ENCODE data around the gene XPO5. TPM values are rescaled to one million over a fixed set of nuclear protein-coding genes. Genes with fewer than 3 reads are reported as not detected.

XPO5 gene
- total and polyA plus RNA-seq, 7 experiments from 2014 or later: 9.3 to 107 (median 39.9) TPM

DNA sequence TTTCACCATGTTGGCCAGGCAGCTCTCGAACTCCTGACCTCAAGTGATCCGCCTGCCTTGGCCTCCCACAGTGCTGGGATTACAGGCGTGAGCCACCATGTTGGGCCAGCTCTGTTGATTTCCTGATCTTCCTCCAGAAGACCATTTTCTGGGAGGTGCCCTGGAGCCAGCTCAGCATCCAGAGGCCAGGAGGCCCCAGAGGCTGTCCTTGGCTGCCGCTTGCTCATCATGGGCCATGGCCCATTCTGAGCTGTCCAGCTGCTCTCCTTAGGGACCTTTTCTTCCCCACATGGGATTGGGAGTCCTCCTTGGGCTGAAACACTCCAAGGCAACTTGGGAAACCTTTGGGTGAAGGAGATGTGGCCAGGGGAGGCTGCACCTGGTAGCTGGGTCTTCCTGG lies 81.1 kb downstream of the XPO5 start:
- Mint-ChIP-seq H3K27me3 (no peaks in the 10 kb centered on the region), H3K4me3 (peak overlapping the region in 3 of 10 donors; percentile 53 to 63 (median 55)), H3K27ac (peak overlapping the region in 7 of 9 donors; percentile 71 to 88 (median 80)), H3K9me3 (no peaks in the 10 kb centered on the region), H3K4me1 (peaks cover 15 to 44% (median 31%) of the 10 kb centered on the region in 7 donors), H3K36me3 (peaks cover 0 to 13% (median 0%) of the 10 kb centered on the region in 5 donors)
- H3K36me3 ChIP-seq (ENCODE audit: control insufficient read depth in 2 of 3, insufficient read depth in 3 of 3, low read length in 3 of 3): peaks cover 0 to 44% (median 9%) of the 10 kb centered on the region in 3 experiments
- intact Hi-C loops (cut with micrococcal nuclease): loop anchor here in 1 of 2 donors (1.0 kb wide), 2 partner anchors 40 to 108 kb away; no protein-coding TSS in a partner anchor
- POLR2A ChIA-PET: interaction anchor here (0.6 to 1.6 kb wide), 7 partner anchors 13 to 749 kb away, joined by 3 to 8 read pairs (median 3); partner anchors contain the start of genes ABCC10, DLK2 and TBCC
- H3K27ac ChIP-seq (ENCODE audit: low read depth, low read length): peak overlapping the region; percentile 37
- H3K9me3 ChIP-seq (ENCODE audit: control insufficient read depth in 2 of 3, low read length in 3 of 3): no peaks in the 10 kb centered on the region
- DNase-seq (no peak), ATAC-seq (no peak)
- H3K4me1 ChIP-seq (ENCODE audit: control insufficient read depth in 2 of 2, insufficient read depth in 2 of 2, low read length in 2 of 2): peaks cover 12 to 15% of the 10 kb centered on the region in 2 donors
- H3K4me3 ChIP-seq (ENCODE audit: low read length): no peak overlapping the region
- no peaks in the 10 kb centered on the region for H3K27me3 ChIP-seq (ENCODE audit: control insufficient read depth in 2 of 2, insufficient read depth in 2 of 2, low read length in 2 of 2)
- CTCF ChIA-PET: interaction anchor here (0.8 to 1.7 kb wide), 6 partner anchors 8 to 232 kb away, joined by 3 to 8 read pairs (median 3); no protein-coding TSS in a partner anchor

DNA sequence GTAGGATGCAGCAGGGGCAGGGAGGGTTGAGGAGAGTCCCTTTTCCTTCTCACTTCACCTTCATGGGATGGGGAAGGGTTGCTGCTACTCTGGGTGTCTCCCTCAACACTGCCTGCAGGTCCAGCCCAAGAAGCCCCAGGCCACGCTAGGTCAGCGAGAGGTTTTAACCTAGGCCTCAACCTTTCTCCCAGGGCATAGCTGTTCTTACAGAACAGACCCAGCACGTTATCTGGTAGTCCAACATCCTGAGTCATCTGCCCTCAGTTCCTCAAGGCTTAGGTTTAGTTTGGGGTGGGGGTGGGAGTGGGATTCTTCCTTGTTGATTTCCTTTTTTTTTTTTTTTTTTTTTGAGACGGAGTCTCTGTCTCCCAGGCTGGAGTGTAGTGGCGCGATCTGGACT lies 81.5 kb downstream of the XPO5 start:
- peaks cover 12 to 15% of the 10 kb centered on the region in 2 donors for H3K4me1 ChIP-seq (ENCODE audit: control insufficient read depth in 2 of 2, insufficient read depth in 2 of 2, low read length in 2 of 2)
- no peak for ATAC-seq
- H3K4me3 ChIP-seq (ENCODE audit: low read length): no peak overlapping the region
- no peaks in the 10 kb centered on the region for H3K27me3 Mint-ChIP-seq
- DNase-seq: no peak
- H3K27ac ChIP-seq (ENCODE audit: low read depth, low read length): peak overlapping the region; percentile 3
- peaks cover 15 to 44% (median 31%) of the 10 kb centered on the region in 7 donors for H3K4me1 Mint-ChIP-seq
- intact Hi-C loops (cut with micrococcal nuclease): no loop called here
- no peaks in the 10 kb centered on the region for H3K9me3 ChIP-seq (ENCODE audit: control insufficient read depth in 2 of 3, low read length in 3 of 3)
- H3K27me3 ChIP-seq (ENCODE audit: control insufficient read depth in 2 of 2, insufficient read depth in 2 of 2, low read length in 2 of 2): no peaks in the 10 kb centered on the region
- POLR2A ChIA-PET: interaction anchor here (0.6 to 1.6 kb wide), 5 partner anchors 17 to 159 kb away, joined by 3 to 8 read pairs (median 3); partner anchors contain the start of genes ABCC10 and DLK2
- H3K36me3 ChIP-seq (ENCODE audit: control insufficient read depth in 2 of 3, insufficient read depth in 3 of 3, low read length in 3 of 3): peaks cover 0 to 39% (median 4%) of the 10 kb centered on the region in 3 experiments
- no peaks in the 10 kb centered on the region for H3K9me3 Mint-ChIP-seq
- peak overlapping the region in 6 of 9 donors; percentile 39 to 89 (median 58) for H3K27ac Mint-ChIP-seq
- peaks cover 0 to 9% (median 0%) of the 10 kb centered on the region in 5 donors for H3K36me3 Mint-ChIP-seq
- H3K4me3 Mint-ChIP-seq: peak overlapping the region in 5 of 10 donors; percentile 17 to 47 (median 22)
- CTCF ChIA-PET: interaction anchor here (1.2 to 1.7 kb wide), 4 partner anchors 13 to 232 kb away, joined by 3 to 8 read pairs (median 4); no protein-coding TSS in a partner anchor

- POLR2A ChIA-PET: interaction anchor here (0.8 to 1.5 kb wide), 2 partner anchors 17 to 66 kb away, joined by 3 read pairs; partner anchors contain the start of gene ABCC10
- H3K9me3 Mint-ChIP-seq: no peaks in the 10 kb centered on the region
- ATAC-seq: no peak
- CTCF ChIA-PET: interaction anchor here (1.2 to 1.7 kb wide), 2 partner anchors 14 to 29 kb away, joined by 3 to 4 read pairs; no protein-coding TSS in a partner anchor
- Histone ChIP-seq H3K9me3 (ENCODE audit: control insufficient read depth in 2 of 3, low read length in 3 of 3) (no peaks in the 10 kb centered on the region), H3K27me3 (ENCODE audit: control insufficient read depth in 2 of 2, insufficient read depth in 2 of 2, low read length in 2 of 2) (no peaks in the 10 kb centered on the region), H3K36me3 (ENCODE audit: control insufficient read depth in 2 of 3, insufficient read depth in 3 of 3, low read length in 3 of 3) (peaks cover 0 to 34% (median 0%) of the 10 kb centered on the region in 3 experiments), H3K4me3 (ENCODE audit: low read length) (no peak overlapping the region), H3K27ac (ENCODE audit: low read depth, low read length) (peak overlapping the region; percentile 3), H3K4me1 (ENCODE audit: control insufficient read depth in 2 of 2, insufficient read depth in 2 of 2, low read length in 2 of 2) (peaks cover 12 to 15% of the 10 kb centered on the region in 2 donors)
- peak overlapping the region in 7 of 9 donors; percentile 21 to 89 (median 45) for H3K27ac Mint-ChIP-seq
- peak overlapping the region in 5 of 10 donors; percentile 17 to 47 (median 22) for H3K4me3 Mint-ChIP-seq
- intact Hi-C loops (cut with micrococcal nuclease): no loop called here
- H3K27me3 Mint-ChIP-seq: no peaks in the 10 kb centered on the region
- no peak for DNase-seq
- peaks cover 15 to 46% (median 35%) of the 10 kb centered on the region in 7 donors for H3K4me1 Mint-ChIP-seq
- H3K36me3 Mint-ChIP-seq: peaks cover 0 to 9% (median 0%) of the 10 kb centered on the region in 5 donors
These were observed 82.0 kb downstream of the XPO5 start for GRCh38 chr6:43493833-43494232.

DNA sequence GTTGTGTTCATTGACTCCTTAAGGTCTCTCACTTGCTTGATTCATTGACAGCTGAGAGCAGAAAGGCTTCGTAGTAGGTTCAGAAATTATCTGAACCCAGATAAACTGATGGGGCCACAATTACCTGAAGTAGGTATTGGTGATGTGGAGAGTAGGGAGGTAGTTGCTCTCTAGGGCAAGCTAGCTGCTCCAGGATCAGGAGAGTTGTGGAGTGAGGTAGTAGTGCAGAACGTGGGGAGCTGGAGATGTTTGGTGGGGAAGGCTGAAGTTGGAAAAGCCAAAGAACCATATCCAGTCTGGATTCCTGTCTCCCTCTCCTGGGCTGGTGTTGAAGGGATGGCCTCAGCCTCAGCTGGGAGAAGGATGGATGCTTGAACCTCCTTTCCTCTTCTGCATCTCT lies 82.6 kb downstream of the XPO5 start:
- POLR2A ChIA-PET: interaction anchor here (1.5 kb wide), 1 partner anchor 18 kb away, joined by 3 read pairs; no protein-coding TSS in a partner anchor
- peaks cover 0 to 28% (median 0%) of the 10 kb centered on the region in 3 experiments for H3K36me3 ChIP-seq (ENCODE audit: control insufficient read depth in 2 of 3, insufficient read depth in 3 of 3, low read length in 3 of 3)
- Mint-ChIP-seq H3K4me1 (peaks cover 15 to 46% (median 35%) of the 10 kb centered on the region in 7 donors), H3K36me3 (peaks cover 0 to 8% (median 0%) of the 10 kb centered on the region in 5 donors), H3K27me3 (no peaks in the 10 kb centered on the region), H3K27ac (peak overlapping the region in 4 of 9 donors; percentile 39 to 89 (median 48)), H3K4me3 (peak overlapping the region in 1 of 10 donors; percentile 15), H3K9me3 (no peaks in the 10 kb centered on the region)
- H3K4me3 ChIP-seq (ENCODE audit: low read length): no peak overlapping the region
- DNase-seq: no peak
- no peaks in the 10 kb centered on the region for H3K27me3 ChIP-seq (ENCODE audit: control insufficient read depth in 2 of 2, insufficient read depth in 2 of 2, low read length in 2 of 2)
- CTCF ChIA-PET: interaction anchor here (0.6 to 1.7 kb wide), 4 partner anchors 13 to 233 kb away, joined by 3 read pairs; no protein-coding TSS in a partner anchor
- peaks cover 12 to 15% of the 10 kb centered on the region in 2 donors for H3K4me1 ChIP-seq (ENCODE audit: control insufficient read depth in 2 of 2, insufficient read depth in 2 of 2, low read length in 2 of 2)
- intact Hi-C loops (cut with micrococcal nuclease): no loop called here
- ATAC-seq: no peak
- no peak overlapping the region for H3K27ac ChIP-seq (ENCODE audit: low read depth, low read length)
- H3K9me3 ChIP-seq (ENCODE audit: control insufficient read depth in 2 of 3, low read length in 3 of 3): no peaks in the 10 kb centered on the region

- H3K4me3 Mint-ChIP-seq: no peak overlapping the region
- intact Hi-C loops (cut with micrococcal nuclease): no loop called here
- ChIA-PET POLR2A (interaction anchor here (0.6 kb wide), 1 partner anchor 198 kb away, joined by 4 read pairs; no protein-coding TSS in a partner anchor), CTCF (interaction anchor here (0.6 to 0.8 kb wide), 3 partner anchors 14 to 233 kb away, joined by 3 read pairs; no protein-coding TSS in a partner anchor)
- no peaks in the 10 kb centered on the region for H3K9me3 Mint-ChIP-seq
- peaks cover 0 to 8% (median 0%) of the 10 kb centered on the region in 5 donors for H3K36me3 Mint-ChIP-seq
- H3K27ac Mint-ChIP-seq: peak overlapping the region in 4 of 9 donors; percentile 11 to 89 (median 44)
- Histone ChIP-seq H3K27ac (ENCODE audit: low read depth, low read length) (no peak overlapping the region), H3K27me3 (ENCODE audit: control insufficient read depth in 2 of 2, insufficient read depth in 2 of 2, low read length in 2 of 2) (no peaks in the 10 kb centered on the region), H3K4me3 (ENCODE audit: low read length) (no peak overlapping the region), H3K4me1 (ENCODE audit: control insufficient read depth in 2 of 2, insufficient read depth in 2 of 2, low read length in 2 of 2) (peaks cover 12 to 15% of the 10 kb centered on the region in 2 donors), H3K9me3 (ENCODE audit: control insufficient read depth in 2 of 3, low read length in 3 of 3) (no peaks in the 10 kb centered on the region), H3K36me3 (ENCODE audit: control insufficient read depth in 2 of 3, insufficient read depth in 3 of 3, low read length in 3 of 3) (peaks cover 0 to 23% (median 0%) of the 10 kb centered on the region in 3 experiments)
- no peaks in the 10 kb centered on the region for H3K27me3 Mint-ChIP-seq
- no peak for DNase-seq
- H3K4me1 Mint-ChIP-seq: peaks cover 15 to 47% (median 35%) of the 10 kb centered on the region in 7 donors
- ATAC-seq: no peak
These were observed 83.2 kb downstream of the XPO5 start for GRCh38 chr6:43492673-43493072.

- Histone ChIP-seq H3K4me3 (ENCODE audit: low read length) (no peak overlapping the region), H3K4me1 (ENCODE audit: control insufficient read depth in 2 of 2, insufficient read depth in 2 of 2, low read length in 2 of 2) (peaks cover 12 to 15% of the 10 kb centered on the region in 2 donors), H3K27ac (ENCODE audit: low read depth, low read length) (no peak overlapping the region), H3K9me3 (ENCODE audit: control insufficient read depth in 2 of 3, low read length in 3 of 3) (no peaks in the 10 kb centered on the region), H3K27me3 (ENCODE audit: control insufficient read depth in 2 of 2, insufficient read depth in 2 of 2, low read length in 2 of 2) (no peaks in the 10 kb centered on the region), H3K36me3 (ENCODE audit: control insufficient read depth in 2 of 3, insufficient read depth in 3 of 3, low read length in 3 of 3) (peaks cover 0 to 16% (median 0%) of the 10 kb centered on the region in 3 experiments)
- peak overlapping the region in 2 of 9 donors; percentile 11 to 50 for H3K27ac Mint-ChIP-seq
- H3K4me1 Mint-ChIP-seq: peaks cover 18 to 47% (median 35%) of the 10 kb centered on the region in 7 donors
- no peaks in the 10 kb centered on the region for H3K27me3 Mint-ChIP-seq
- H3K9me3 Mint-ChIP-seq: no peaks in the 10 kb centered on the region
- no peak for DNase-seq
- intact Hi-C loops (cut with micrococcal nuclease): no loop called here
- no peak for ATAC-seq
- ChIA-PET CTCF (interaction anchor here (0.6 kb wide), 1 partner anchor 1020 kb away, joined by 3 read pairs; no protein-coding TSS in a partner anchor), POLR2A (interaction anchor here (0.6 kb wide), 1 partner anchor 198 kb away, joined by 4 read pairs; no protein-coding TSS in a partner anchor)
- peaks cover 0 to 8% (median 0%) of the 10 kb centered on the region in 5 donors for H3K36me3 Mint-ChIP-seq
- H3K4me3 Mint-ChIP-seq: no peak overlapping the region
These were observed 83.8 kb downstream of the XPO5 start for GRCh38 chr6:43491750-43492661.
